IPS-11a (cell line): Measurements from ENCODE around the gene CCL26.
"Not testable (repeated sequence)": the region's sequence is repeated elsewhere in the genome, so short reads cannot be mapped to it uniquely, and the experiment has no call there.

Experiments
- H3K4me3 ChIP-seq: one replicate; pipeline ENCODE4 v1.5.1; 2013; ENCODE audit warnings: low read depth, low read length, control low read depth

The CCL26 gene

DNA sequence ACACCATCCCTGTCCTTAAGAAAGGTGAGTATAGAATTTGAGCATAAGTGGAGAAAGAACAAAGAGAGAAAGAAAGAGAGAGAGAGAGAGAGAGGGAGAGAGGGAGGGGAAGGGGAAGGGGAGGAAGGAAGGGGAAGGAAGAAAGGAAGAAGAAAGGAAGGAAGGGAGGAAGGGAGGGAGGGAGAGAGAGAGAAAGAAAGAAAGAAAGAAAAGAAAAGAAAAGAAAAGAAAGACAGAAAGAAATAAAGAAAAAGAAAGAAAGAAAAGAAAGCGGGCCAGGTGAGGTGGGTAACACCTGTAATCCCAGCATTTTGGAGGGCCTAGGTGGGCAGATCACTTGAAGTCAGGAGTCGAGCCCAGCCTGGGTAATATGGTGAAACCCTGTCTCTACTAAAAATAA, 21.7 kb upstream of the CCL26 start:
- H3K4me3 ChIP-seq = no peak overlapping the region

DNA sequence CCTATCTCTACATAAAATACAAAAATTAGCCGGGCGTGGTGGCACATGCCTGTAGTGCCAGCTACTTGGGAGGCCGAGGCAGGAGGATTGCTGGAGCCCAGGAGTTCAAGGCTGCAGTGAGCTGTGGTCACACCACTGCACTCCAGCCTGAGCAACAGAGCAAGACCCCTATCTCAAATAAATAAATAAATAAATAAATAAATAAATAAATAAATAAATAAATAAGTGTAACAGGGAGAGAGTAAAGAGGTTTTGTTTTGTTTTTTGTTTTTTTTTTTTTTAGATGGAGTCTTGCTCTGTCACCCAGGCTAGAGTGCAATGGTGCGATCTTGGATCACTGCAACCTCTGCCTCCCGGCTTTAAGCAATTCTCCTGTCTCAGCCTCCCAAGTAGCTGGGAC, 20.6 kb upstream of the CCL26 start:
- H3K4me3 ChIP-seq = not testable (repeated sequence)

DNA sequence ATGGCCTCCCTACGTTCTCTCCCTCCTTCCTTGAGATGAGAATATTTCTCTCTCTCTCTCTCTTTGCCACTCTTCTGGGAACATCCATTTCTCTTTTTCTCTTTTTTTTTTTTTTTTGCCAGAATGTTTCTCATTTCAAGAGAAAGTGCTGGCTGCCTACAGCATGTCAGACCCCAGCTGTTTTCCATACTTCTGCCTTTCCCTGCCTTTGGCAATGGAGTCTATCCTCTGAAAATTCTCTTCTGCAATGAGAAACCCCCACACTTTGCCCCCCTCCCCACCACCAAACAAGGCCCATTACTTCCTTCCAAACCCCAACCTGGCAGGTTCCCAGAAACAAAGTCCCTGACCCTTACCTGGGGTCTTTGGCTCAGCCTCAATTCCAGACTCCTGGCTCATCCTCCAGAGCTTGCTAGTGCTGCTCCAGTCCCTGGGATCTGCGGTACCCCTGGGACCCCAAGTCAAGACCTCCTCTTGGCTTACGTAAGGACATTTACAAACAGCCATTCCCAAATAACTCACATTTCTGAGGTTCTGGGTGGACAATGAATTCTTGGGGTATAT, 17.4 kb upstream of the CCL26 start:
- H3K4me3 ChIP-seq = no peak overlapping the region

DNA sequence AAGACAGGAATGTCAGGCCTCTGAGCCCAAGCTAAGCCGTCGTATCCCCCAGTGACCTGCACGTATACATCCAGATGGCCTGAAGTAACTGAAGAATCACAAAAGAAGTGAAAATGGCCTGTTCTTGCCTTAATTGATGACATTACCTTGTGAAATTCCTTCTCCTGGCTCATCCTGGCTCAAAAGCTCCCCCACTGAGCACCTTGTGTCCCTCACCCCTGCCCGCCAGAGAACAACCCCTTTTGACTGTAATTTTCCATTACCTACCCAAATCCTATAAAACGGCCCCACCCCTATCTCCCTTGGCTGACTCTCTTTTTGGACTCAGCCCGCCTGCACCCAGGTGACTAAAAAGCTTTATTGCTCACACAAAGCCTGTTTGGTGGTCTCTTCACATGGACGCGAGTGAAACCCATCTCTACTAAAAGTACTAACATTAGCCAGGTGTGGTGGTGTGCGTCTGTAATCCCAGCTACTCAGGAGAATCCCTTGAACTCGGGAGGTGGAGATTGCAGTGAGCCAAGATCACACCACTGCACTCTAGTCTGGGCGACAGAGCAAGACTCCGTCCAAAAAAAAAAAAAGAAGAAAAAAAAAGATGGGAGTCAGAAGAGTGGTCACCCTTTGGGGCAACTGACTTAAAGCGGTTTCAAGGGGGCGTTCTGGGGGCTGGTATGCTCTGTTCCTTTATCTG, 16.3 kb upstream of the CCL26 start:
- not testable (repeated sequence) for H3K4me3 ChIP-seq

DNA sequence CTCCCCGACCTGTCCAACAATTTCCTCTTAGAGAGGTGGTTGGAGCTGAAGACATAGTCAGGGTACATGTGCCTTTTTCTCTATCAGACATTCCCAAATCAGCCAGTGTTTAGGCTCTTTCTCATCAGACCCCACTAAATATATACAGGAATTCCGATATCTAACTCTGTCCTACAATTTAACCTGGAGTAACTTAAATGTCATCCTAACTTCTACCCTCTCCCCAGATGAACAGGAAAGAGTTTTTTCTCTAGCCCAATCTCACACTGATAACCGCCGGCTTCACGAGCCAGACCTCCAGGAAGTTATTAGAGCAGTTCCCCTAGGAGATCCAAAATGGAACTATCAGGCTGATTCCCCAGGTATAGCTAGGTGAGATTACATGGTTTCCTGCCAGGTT, 11.0 kb upstream of the CCL26 start:
- H3K4me3 ChIP-seq = not testable (repeated sequence)

DNA sequence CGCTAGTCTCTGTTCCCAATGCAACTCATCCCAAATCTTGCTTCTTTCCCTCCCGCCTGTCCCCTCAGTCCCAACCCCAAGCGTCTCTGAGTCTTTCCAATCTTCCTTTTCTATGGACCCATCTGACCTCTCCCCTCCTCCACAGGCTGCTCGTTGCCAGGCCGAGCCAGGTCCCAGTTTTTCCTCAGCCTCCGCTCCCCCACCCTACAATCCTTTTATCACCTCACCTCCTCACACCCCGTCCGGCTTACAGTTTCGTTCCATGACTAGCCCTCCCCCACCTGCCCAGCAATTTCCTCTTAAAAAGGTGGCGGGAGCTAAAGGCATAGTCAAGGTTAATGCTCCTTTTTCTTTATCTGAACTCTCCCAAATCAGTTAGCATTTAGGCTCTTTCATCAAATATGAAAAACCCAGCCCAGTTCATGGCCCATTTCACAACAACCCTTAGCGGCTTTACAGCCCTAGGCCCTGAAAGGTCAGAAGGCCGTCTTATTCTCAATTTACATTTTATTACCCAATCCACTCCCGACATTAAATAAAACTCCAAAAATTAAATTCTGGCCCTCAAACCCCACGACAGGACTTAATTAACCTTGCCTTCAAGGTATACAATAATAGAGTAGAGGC, 8.7 kb upstream of the CCL26 start:
- H3K4me3 ChIP-seq = not testable (repeated sequence)

DNA sequence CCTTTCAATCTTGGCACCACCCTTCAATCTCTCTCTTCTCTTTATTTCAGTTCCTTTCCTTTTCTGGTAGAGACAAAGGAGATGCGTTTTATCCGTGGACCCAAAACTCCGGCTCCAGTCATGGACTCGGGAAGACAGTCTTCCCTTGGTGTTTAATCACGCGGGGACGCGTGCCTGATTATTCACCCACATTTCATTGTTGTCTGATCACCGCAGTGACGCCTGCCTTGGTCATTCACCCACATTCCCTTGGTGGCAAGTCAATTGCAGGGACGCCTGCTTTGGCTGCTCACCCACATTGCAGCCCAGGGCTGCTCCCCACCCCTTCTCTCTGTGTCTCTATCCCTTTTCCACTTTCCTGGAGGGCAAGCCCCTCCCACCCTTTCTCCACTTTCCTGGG, 7.5 kb upstream of the CCL26 start:
- H3K4me3 ChIP-seq = not testable (repeated sequence)

DNA sequence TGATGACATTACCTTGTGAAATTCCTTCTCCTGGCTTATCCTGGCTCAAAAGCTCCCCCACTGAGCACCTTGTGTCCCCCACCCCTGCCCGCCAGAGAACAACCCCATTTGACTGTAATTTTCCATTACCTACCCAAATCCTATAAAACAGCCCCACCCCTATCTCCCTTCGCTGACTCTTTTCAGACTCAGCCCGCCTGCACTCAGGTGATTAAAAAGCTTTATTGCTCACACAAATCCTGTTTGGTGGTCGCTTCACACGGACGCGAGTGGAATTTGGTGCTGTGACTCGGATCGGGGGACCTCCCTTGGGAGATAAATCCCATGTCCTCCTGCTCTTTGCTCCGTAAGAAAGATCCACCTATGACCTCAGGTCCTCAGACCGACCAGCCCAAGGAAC, 7.0 kb upstream of the CCL26 start:
- H3K4me3 ChIP-seq = not testable (repeated sequence)

DNA sequence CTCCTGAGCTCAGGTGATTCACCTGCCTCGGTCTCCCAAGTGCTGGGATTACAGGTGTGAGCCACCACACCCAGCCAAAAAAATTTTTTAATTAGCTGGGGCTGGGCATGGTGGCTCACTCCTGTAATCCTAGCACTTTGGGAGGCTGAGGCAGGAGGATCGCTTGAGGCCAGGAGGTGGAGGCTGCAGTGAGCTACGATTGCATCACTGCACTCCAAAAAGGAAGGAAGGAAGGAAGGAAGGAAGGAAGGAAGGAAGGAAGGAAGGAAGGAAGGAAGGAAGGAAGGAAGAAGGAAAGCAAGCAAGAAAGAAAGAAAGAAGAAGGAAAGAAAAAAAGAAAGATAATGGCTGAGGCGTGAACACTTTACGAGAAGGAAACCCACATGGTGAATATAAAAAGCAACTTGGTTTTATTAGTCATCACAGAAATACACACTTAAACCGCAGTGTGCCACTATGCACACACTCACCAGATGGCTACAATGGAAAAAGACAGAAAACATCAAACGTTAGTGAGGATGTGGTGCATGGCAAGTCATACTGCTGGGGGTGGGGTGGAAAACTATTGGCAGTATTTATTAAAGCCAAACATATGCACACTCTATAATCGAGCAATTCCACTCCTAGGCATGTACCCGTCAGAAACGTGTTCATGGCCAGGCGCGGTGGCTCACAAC, 4.4 kb upstream of the CCL26 start:
- H3K4me3 ChIP-seq = no peak overlapping the region

DNA sequence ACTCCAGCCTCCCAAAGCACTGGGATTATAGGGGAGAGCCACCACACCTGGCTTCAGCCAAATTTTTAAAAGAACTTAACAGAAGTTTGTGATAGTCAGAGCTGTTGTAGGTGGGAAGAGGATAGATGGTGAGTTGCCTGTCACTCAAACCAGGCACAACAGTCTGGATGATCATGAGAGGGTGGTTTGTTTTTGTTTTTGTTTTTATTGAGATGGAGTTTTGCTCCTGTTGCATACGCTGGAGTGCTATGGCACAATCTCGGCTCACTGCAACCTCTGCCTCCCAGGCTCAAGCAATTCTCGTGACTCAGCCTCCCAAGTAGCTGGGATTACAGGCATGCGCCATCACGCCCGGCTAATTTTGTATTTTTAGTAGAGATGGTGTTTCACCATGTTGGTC, 1.9 kb upstream of the CCL26 start:
- H3K4me3 ChIP-seq = not testable (repeated sequence)

DNA sequence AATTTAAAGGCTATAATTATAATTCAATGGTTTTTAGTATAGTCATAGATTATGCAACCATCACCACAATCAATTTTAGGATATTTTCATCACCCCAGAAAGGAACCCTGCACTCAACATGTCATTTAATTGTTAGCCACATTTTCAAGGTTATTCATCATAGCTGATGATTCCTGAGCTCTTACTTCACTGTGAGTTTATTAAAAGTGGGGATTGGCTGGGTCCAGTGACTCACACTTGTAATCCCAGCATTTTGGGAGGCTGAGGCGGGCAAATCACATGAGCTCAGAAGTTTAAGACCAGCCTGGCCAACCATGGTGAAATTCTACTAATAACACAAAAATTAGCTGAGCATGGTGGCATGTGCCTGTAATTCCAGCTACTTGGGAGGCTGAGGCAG, 787 bp downstream of the CCL26 start:
- H3K4me3 ChIP-seq = no peak overlapping the region

DNA sequence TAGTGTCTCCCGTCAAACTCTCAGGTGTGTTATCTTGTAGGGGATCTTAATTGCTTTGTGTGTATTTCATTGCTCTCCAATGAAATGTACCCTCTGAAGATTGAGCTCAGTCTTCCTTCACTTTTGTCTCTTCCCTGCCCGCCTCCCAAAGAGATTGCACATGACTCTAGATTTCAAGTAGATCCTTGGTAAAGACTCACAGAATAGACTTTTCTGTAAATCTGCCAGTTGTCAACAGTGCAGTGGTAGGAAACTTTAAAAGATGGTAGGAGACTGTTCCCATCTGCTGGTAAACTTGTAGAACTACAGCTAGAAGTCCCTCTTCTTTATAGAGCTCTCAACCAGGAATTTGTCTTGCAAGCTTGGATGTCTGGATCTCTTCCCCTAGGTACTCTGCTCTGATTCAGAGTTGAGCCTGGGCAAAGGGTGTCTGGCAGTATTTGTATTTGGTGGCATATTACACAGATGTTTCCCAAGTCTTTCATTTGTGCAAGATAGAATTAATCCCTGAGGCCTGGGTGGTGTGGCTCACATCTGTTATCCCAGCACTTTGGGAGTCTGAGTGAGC, 9.6 kb downstream of the CCL26 start:
- no peak overlapping the region for H3K4me3 ChIP-seq

DNA sequence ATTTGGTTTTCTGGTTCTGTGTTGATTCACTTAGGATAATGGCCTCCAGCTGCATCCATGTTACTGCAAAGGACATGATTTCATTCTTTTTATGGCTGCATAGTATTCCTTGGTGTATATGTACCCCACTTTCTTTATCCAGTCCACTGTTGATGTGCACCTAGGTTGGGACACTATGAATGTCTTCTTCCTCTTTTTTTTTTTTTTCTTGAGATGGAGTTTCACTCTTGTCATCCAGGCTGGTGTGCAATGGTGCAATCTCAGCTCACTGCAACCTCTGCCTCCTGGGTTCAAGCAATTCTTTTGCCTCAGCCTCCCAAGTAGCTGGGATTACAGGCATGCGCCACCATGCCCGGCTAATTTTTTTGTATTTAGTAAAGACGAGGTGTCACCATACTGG, 10.2 kb downstream of the CCL26 start:
- not testable (repeated sequence) for H3K4me3 ChIP-seq

DNA sequence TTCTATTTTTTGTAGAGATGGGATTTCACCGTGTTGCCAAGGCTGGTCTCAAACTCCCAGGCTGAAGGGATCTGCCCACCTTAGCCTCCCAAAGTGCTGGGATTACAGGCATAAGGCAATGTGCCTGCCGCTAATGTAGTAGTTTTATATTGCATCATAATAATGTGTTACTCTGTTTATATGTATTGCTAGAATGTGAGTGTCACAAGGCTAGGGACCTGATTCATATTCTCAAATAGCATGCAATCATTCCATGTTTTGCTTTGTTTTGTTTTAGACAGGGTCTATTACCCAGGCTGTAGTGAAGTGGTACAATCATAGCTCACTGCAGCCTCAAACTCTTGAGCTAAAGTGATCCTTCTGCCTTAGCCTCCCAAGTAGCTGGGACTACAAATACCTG, 13.5 kb downstream of the CCL26 start:
- no peak overlapping the region for H3K4me3 ChIP-seq

DNA sequence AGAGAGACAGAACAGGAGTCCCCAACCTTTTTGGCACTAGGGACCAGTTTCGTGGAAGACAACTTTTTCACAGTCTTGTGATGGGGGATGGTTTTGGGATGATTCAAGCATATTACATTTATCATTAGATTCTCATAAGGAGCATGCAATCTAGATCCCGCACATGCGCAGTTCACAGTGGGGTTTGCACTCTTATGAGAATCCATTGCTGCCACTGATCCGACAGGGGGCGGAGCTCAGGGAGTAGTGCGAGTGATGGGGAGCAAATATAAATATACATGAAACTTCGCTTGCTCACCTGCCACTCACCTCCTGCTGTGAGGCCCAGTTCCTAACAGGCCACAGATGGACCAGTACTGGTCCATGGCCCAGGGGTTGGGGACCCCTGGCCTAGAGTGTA, 14.2 kb downstream of the CCL26 start:
- no peak overlapping the region for H3K4me3 ChIP-seq

DNA sequence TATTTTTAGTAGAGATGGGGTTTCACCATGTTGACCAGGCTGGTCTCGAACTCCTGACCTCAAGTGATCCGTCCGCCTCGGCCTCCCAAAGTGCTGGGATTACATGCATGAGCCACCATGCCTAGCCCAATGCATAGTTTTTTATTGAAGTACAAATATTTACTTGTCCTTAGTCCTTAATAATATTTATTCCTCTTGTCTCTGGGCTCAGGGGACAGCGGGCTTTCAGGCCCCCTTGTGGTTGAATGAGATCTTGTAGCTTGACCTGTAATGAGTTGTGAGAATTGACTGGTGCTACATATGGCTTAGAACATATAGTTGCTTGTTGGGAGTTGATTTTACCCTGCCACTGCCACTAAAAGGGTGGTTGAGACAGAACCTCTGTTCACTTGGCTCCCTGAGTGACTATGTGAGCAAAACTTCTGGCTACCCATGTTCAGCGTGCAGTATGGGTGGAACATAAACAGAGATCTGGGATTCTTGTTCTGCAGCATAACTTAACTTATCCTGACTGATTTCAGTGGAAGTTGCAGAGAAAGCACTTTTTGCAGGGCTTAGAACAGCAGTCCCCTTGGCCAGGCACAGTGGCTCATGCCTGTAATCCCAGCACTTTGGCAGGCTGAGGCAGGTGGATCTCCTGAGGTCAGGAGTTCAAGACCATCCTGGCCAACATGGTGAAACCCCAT, 14.9 kb downstream of the CCL26 start:
- no peak overlapping the region for H3K4me3 ChIP-seq

DNA sequence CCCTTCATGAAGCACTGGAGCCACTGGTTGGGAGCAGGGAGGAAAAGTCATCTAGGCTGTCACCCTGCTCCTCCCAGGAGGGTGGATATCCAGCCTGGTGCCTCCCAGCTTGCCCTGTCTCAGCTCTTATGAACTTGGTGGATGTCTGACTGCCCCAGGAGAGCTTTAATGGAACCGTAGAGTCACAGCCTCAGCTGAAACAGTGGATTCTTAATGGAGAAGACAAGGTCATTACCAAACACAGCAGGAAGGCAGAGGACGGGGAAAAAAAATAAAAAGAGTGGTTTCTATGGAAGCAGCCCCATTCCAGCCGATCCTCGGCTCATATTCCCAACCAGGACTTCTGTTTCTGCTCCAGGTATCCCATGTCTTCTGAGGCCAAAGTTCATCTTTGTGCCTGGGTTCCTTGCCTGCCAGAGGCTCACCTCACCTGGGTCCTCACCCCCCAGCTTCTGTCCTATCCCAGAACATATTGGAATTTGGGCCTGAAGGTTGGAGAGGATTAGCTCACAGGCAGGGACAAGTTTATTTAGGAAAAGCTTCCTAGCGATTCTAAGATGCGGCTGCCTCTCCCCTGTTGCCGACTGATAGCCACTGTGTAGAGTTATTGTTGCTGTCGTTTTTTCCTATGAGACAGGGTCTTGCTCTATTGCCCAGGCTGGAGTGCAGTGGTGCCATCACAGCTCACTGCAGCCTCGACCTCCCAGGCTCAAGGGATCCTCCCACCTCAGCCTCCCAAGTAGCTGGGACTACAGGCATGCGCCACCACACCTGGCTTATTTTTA, 15.6 kb downstream of the CCL26 start:
- H3K4me3 ChIP-seq = no peak overlapping the region

DNA sequence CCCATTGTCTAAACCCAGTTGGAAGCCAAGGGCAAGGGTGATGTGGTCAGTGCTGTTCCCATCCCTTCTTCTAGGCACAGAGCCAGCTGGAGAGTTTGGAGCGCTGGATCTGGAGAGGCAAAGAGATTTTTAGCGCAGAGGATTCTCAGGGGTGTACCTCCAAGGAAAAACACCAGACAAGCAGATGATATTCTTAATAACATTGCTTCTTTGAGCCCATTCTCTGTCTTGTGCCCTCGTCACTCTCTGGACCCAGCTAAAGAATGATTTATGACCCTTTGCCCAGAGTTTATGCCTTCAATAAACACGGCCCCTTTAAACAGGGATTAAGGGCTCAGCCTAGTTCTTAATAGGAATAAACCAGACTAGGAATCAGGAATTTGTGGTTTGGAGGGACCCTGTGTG, 28.6 kb downstream of the CCL26 start:
- H3K4me3 ChIP-seq = no peak overlapping the region

DNA sequence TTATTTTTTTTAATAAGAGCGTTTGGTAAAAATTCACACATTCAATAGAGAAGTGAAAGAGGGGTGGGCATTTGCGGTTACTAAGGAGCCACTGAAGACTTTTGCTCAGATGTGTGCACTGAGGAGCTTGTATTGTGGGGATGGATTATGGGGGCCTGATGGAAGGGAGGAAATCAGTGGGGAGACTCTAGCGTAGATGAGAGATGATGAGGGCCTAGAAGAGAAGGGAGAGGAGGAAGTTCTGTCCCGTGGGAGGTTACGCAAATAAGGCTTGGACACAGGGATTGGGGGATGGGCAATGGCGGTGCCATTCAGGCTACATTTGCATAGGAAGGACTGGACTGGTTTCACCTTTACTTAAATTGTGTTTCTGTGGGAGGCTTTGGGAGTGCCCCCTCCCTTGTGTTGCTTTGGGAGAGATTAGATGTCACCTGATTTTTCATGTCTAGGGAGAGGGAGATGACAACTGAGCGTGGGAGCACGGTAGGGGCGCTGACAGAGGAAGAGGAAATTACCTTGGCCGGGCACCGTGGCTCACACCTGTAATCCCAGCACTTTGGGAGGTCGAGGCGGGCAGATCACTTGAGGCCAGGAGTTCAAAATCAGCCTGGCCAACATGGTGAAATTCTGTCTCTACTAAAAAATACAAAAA, 31.0 kb downstream of the CCL26 start:
- H3K4me3 ChIP-seq = no peak overlapping the region
